ENCODE results near the gene OR13C5. TPM values are rescaled to one million over a fixed set of nuclear protein-coding genes. Genes with fewer than 3 reads are reported as not detected.

The OR13C5 gene
- total and polyA plus RNA-seq, 10 of the 15 experiments (the other 5 are each of a cell fraction or from before 2014, with no cell fraction given): 0.58 TPM; not detected in 9

DNA sequence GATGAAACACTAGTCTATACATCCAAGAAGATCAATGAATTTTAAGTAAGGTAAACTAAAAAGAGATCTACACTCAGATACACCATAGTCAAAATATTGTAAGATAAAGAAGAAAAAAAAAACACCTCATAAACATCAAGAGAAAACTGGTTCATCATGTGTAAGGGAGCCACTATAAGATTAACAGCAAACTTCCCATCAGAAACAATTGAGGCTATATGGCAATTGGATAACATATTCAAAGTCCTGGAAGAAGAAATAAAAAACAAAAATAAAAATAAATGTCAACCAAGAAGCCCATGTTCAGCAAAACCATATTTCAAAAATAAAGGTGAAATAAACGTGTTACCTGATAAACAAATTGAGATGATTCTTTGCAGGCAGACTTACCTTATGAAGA lies 26.6 kb downstream of the OR13C5 start (continued):
- TF ChIP-seq, protein P1, sequence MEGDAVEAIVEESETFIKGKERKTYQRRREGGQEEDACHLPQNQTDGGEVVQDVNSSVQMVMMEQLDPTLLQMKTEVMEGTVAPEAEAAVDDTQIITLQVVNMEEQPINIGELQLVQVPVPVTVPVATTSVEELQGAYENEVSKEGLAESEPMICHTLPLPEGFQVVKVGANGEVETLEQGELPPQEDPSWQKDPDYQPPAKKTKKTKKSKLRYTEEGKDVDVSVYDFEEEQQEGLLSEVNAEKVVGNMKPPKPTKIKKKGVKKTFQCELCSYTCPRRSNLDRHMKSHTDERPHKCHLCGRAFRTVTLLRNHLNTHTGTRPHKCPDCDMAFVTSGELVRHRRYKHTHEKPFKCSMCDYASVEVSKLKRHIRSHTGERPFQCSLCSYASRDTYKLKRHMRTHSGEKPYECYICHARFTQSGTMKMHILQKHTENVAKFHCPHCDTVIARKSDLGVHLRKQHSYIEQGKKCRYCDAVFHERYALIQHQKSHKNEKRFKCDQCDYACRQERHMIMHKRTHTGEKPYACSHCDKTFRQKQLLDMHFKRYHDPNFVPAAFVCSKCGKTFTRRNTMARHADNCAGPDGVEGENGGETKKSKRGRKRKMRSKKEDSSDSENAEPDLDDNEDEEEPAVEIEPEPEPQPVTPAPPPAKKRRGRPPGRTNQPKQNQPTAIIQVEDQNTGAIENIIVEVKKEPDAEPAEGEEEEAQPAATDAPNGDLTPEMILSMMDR (IDR thresholded peaks at IDR 0.05 in 2 of 3, conservative IDR thresholded peaks at IDR 0.05 in 1 of 3; ENCODE audit: control insufficient read depth in 2 of 3, extremely low read depth in 1 of 3, insufficient read depth in 1 of 3, low read depth in 3 of 3, low read length in 3 of 3): no peak
- TF ChIP-seq, protein P2, sequence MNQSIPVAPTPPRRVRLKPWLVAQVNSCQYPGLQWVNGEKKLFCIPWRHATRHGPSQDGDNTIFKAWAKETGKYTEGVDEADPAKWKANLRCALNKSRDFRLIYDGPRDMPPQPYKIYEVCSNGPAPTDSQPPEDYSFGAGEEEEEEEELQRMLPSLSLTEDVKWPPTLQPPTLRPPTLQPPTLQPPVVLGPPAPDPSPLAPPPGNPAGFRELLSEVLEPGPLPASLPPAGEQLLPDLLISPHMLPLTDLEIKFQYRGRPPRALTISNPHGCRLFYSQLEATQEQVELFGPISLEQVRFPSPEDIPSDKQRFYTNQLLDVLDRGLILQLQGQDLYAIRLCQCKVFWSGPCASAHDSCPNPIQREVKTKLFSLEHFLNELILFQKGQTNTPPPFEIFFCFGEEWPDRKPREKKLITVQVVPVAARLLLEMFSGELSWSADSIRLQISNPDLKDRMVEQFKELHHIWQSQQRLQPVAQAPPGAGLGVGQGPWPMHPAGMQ (IDR thresholded peaks at IDR 0.05; ENCODE audit: borderline replicate concordance): no peak

- Histone ChIP-seq H3K4me1 (ENCODE audit: control insufficient read depth, insufficient read depth, low read length) (no peaks in the 10 kb centered on the region), H4K20me1 (ENCODE audit: control insufficient read depth, insufficient read depth) (no peaks in the 10 kb centered on the region), H3K79me2 (ENCODE audit: control insufficient read depth, insufficient read depth, low read length) (no peaks in the 10 kb centered on the region), H3K36me3 (ENCODE audit: control insufficient read depth in 2 of 2, insufficient read depth in 2 of 2, low read length in 1 of 2) (no peaks in the 10 kb centered on the region), H3K27me3 (replicated peaks in 1 of 2; ENCODE audit: control insufficient read depth in 2 of 2, insufficient read depth in 2 of 2, low read length in 1 of 2) (no peaks in the 10 kb centered on the region), H3K4me2 (ENCODE audit: control insufficient read depth, insufficient read depth) (no peak within 1 kb of the TSS), H2AFZ (ENCODE audit: control insufficient read depth, low read depth, low read length) (no peak within 1 kb of the TSS), H3K27ac (ENCODE audit: control insufficient read depth, insufficient read depth) (no peak within 1 kb of the TSS), H3K4me3 (no peak within 1 kb of the TSS), H3K9ac (ENCODE audit: control insufficient read depth, insufficient read depth, low read length) (no peak within 1 kb of the TSS), H3K9me3 (replicated peaks; ENCODE audit: control insufficient read depth, insufficient read depth, low read length) (no peaks in the 10 kb centered on the region)
- POLR2A ChIA-PET: no interaction called here
- in situ Hi-C loops (cut with MboI) (no loop called here), intact Hi-C loops (cut with micrococcal nuclease; ENCODE audit: unreplicated experiment) (loop anchor here (5.0 kb wide), 1 partner anchor 62 kb away; no protein-coding TSS in a partner anchor)
- ATAC-seq (no peak), DNase-seq (ENCODE audit: low read depth, low spot score) (no peak), FAIRE-seq (no peak)
- CTCF ChIA-PET: no interaction called here
- RAD21 ChIA-PET (ENCODE audit: unreplicated experiment): no interaction called here
- SMC1A ChIA-PET (ENCODE audit: uncharacterized antibody, unreplicated experiment): no interaction called here
- BruUV-seq (replicated peaks): no TSS peak
- 62% methylated on average over 4 of the region's 4 CpGs for WGBS (ENCODE audit: insufficient coverage, insufficient replicate concordance, low lambda C conversion rate, missing lambda C conversion rate)
- TF ChIP-seq E2F8 (IDR thresholded peaks at IDR 0.05; ENCODE audit: low read depth, partially characterized antibody) (no peak), NBN (IDR thresholded peaks at IDR 0.05) (no peak), SUPT20H (IDR thresholded peaks at IDR 0.05; ENCODE audit: borderline replicate concordance, control insufficient read depth, low read depth, low read length) (no peak), MTA3 (IDR thresholded peaks at IDR 0.05; ENCODE audit: borderline replicate concordance, low read length) (no peak), WRNIP1 (IDR thresholded peaks at IDR 0.05; ENCODE audit: borderline replicate concordance, low read depth, low read length) (no peak), ZBED1 (IDR thresholded peaks at IDR 0.05; ENCODE audit: borderline replicate concordance) (no peak), MXI1 (IDR thresholded peaks at IDR 0.05; ENCODE audit: low read depth, low read length) (no peak), NFIC (IDR thresholded peaks at IDR 0.05; ENCODE audit: low read depth, low read length) (no peak)
- TF ChIP-seq, protein P3, sequence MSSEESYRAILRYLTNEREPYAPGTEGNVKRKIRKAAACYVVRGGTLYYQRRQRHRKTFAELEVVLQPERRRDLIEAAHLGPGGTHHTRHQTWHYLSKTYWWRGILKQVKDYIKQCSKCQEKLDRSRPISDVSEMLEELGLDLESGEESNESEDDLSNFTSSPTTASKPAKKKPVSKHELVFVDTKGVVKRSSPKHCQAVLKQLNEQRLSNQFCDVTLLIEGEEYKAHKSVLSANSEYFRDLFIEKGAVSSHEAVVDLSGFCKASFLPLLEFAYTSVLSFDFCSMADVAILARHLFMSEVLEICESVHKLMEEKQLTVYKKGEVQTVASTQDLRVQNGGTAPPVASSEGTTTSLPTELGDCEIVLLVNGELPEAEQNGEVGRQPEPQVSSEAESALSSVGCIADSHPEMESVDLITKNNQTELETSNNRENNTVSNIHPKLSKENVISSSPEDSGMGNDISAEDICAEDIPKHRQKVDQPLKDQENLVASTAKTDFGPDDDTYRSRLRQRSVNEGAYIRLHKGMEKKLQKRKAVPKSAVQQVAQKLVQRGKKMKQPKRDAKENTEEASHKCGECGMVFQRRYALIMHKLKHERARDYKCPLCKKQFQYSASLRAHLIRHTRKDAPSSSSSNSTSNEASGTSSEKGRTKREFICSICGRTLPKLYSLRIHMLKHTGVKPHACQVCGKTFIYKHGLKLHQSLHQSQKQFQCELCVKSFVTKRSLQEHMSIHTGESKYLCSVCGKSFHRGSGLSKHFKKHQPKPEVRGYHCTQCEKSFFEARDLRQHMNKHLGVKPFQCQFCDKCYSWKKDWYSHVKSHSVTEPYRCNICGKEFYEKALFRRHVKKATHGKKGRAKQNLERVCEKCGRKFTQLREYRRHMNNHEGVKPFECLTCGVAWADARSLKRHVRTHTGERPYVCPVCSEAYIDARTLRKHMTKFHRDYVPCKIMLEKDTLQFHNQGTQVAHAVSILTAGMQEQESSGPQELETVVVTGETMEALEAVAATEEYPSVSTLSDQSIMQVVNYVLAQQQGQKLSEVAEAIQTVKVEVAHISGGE (CRISPR knock-in tag; IDR thresholded peaks at IDR 0.05): no peak
These were observed 30.3 kb downstream of the OR13C5 start, which contains the start of gene OR13C8 for GRCh38 chr9:104568868-104569267. Gene OR13C8 (plus strand): TSS chr9:104569168. CDS start chr9:104569168, 0 bp downstream.

Data from GM12878 (cell line).